Measurements from ENCODE around the gene SART1.
A peak's percentile ranks its signal among the peaks of the same experiment; 100 is the strongest.

The SART1 gene, protein sequence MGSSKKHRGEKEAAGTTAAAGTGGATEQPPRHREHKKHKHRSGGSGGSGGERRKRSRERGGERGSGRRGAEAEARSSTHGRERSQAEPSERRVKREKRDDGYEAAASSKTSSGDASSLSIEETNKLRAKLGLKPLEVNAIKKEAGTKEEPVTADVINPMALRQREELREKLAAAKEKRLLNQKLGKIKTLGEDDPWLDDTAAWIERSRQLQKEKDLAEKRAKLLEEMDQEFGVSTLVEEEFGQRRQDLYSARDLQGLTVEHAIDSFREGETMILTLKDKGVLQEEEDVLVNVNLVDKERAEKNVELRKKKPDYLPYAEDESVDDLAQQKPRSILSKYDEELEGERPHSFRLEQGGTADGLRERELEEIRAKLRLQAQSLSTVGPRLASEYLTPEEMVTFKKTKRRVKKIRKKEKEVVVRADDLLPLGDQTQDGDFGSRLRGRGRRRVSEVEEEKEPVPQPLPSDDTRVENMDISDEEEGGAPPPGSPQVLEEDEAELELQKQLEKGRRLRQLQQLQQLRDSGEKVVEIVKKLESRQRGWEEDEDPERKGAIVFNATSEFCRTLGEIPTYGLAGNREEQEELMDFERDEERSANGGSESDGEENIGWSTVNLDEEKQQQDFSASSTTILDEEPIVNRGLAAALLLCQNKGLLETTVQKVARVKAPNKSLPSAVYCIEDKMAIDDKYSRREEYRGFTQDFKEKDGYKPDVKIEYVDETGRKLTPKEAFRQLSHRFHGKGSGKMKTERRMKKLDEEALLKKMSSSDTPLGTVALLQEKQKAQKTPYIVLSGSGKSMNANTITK
- total RNA-seq, result 122 to 158 (median 145) reads per million in 4 experiments

DNA sequence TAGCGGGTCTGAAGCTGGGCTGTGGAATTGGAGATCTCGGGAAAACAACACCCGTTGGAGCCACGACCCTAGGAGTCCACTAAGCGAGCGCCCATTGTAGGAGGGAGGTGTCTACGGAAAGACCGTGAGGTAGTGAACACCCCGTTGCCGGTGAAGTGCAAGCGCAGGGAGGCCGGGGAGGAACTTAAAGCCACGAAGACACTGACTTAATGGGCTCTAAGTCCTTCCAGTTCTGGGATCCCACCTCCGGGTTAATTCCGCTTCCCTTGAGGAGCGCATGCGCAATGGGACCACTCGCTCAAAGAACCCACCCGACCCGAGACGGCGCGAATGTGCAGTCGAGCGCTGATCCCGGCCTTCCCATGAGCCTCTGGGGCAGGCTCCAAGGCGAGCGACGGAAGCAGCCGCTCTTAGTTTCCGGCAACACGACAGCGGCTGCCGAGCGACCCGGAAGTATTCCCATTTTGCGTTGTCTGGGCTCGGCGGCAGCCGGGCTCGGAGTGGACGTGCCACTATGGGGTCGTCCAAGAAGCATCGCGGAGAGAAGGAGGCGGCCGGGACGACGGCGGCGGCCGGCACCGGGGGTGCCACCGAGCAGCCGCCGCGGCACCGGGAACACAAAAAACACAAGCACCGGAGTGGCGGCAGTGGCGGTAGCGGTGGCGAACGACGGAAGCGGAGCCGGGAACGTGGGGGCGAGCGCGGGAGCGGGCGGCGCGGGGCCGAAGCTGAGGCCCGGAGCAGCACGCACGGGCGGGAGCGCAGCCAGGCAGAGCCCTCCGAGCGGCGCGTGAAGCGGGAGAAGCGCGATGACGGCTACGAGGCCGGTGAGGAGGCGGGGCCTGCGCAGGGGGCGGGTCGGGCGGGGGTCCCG, at the start of gene SART1:
Gene SART1, plus strand, starts transcription at position 468 of the 874 bp plus-strand sequence. Its CDS starts 47 bp downstream, at position 515.
- DNase-seq, result peak; percentile 95

DNA sequence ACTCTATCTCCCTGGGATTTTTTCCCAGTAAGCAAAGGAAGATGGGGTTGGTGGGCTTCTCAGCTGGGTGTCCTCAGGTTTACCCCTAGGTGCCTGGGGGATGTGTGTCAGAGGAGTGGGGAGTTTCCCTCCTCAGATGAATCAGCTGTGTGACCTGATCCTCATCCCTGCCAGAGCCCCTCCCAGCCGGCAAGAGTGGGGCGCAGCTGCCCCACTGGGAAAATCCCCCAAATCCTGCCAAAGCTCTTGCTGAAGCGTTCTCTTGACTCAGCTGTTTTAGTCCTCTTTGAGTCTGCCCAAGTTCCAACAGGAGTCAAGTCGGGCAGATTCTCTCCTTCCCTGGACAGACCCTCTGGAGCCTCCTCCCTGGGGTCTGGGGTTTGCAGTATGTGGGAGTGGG, 48.7 kb upstream of the SART1 start:
- DNase-seq, result no peak

DNA sequence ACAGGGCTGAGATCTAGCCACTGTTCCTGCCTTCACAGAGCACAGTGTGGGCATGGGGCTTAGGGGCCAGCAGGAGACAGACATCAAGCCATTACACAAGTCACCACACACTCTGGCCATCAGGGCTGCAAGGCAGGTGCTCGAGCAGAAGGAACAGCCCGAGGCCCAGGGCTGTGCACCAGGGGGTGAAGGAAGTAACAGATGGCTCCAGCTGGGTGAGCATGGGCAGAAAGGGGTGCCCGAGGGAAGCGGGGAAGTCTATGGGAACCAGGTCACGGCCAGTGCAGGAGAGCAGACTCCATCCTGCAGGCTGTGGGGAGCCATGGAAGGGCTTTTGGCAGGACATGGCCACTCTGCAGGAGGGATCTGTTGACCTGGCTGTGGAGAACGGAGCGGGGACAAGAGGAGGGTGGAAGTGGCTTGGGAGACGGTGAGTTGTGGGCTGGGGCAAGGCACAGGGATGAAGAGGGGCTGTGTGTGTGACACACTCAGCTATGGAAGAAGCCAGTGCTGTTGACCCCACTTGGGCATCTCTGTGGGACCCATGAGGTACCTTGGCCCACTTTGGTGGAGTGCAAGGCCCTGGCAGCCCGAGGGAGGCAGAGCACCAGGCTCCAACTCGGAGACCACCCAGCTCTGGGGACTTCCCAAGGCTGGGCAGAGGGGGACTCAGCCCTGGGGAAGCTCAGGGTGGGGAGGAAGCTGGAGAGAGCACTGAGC, 46.3 kb upstream of the SART1 start:
- DNase-seq, result no peak

DNA sequence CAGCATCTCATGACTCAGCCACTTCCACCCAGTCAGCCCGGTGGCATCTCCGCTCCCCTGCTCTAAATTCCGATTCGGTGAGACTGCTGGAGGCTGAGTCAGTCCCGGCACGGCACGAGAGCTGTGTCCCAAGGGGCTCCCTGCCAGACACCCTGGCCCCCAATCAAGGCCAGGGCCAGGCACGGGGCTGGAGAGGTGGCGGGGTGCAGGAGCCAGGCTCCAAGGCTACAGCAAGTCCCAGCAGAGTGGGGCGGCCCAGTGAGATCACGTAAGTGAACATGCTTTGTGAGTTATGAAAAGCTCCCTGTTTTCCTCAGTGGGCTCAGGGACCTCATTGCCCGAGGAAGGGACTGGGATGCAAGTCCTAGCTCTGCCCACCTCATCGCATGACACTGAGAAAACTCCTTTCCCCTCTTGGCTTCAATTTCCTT, 45.7 kb upstream of the SART1 start:
- no peak for DNase-seq

DNA sequence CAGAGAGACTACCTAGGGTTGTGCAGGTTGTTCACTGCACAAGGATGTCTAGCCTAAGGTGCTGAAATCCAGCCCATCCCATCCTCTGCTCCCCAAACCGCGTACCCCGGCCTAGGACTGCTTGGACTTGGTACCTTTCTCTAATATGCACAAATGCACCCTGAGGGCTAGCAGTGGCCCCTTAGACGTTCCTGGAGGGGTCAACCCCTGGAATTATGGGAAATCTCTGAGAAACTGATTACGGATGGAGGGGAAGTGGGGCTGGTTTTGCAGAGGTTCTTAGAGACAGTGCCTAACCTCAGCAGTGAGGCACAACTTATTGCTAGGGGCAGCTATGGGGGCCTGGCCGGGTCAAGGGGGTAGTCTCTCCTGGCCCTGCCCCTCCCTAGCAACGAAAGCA, 45.1 kb upstream of the SART1 start:
- DNase-seq, result no peak

DNA sequence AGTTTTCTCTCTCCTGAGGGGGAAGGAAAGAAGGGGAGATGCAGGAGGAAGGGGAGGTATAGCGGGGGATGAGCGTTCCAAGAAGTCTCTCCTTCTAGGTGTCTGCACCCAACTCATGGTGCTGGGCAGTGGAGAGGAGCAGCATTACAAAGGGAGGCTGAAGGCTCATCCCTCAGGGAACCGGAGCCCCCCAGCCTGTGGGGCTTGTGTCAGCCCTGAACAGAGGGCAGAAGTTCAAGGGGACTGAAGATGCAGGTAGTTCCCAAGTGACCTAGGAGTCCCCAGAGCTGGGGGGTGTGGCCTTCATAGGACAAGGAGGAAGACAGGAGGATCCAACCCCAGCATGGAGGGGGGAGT, 44.5 kb upstream of the SART1 start:
- no peak for DNase-seq

DNA sequence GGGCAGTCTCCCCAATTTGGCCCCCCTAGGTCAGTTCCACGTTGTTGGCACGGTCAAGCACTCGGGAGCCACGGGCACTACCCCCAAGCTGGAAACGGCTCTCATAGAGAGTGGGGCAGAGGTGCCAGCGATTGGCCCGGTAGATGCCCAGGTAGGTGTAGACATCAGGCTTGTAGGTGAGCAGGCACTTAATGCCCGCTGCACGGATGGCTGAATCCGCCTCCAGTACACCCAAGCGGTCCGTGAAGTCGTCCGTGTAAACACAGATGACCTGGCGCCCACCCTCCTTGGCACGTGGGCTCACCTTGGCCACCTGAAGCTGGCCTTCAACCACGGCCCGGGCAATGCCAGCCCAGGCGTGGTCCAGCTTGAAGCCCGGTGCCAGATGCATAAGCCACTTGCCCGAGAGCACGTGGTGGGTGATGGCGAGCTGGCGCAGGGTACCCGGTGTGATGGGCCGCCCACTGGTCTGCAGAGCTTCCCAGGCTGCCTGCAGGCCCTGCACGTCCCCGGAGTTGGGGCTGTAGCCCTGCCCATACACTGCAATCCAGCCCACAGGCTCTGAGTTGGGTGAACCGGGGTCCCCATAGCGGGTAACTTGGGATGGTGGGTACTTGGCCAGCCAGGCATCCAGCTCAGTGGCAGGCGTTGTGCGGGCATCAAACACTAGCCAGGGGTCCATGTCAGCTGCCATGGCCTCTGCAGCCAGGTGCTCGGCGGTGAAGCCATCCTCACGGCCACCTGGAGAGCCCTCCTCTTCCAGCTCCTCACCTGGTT, 43.9 kb upstream of the SART1 start:
- DNase-seq, result no peak

DNA sequence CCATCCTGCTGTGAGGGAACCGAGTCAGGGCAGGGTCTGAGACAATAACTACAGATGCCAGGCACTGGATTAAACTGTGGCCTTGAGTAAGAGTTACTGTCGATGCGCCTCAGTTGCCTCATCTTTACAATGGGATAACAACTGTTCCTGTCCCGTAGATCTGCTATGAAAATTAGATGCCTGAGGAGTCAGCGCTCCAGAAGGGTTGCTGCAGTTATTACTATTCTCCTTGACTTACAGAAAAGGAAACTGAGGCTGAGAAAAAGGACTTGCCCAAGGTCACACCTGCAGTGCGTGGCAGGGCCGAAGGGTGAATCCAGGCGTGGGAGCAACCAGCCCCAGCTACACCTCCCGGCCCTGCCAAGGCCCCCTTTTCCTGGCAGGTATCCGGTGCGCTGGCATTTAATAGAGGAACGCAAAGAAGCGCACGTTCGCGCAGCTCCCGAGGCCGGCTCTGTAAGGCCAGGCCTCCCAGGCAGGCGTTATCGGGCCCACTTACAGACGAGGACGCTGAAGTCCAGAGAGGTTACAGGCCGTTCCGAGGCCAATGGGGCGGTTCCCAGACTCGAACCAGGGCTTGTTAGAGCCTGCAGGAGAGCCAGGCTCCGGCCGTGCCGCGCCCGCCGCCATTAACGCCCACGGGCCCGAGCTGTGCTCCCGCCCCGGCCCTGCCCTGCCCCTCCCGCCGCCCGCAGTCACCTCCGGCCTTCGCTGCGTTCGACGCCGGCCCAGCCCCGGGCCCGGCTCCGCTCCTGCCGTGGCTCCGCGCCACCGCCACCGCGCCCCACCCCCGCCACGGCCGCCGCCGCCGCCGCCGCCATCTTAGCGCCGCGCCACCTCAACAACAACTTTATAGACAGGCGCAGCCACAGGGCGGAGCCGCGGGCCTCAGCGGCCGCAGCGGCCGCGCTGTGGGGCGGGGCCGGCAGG, 43.1 kb upstream of the SART1 start, which contains the start of gene C11orf68:
Gene C11orf68, minus strand, starts transcription at position 852 of the 930 bp plus-strand sequence. Its CDS starts 31 bp downstream, at position 821.
- DNase-seq, result no peak

DNA sequence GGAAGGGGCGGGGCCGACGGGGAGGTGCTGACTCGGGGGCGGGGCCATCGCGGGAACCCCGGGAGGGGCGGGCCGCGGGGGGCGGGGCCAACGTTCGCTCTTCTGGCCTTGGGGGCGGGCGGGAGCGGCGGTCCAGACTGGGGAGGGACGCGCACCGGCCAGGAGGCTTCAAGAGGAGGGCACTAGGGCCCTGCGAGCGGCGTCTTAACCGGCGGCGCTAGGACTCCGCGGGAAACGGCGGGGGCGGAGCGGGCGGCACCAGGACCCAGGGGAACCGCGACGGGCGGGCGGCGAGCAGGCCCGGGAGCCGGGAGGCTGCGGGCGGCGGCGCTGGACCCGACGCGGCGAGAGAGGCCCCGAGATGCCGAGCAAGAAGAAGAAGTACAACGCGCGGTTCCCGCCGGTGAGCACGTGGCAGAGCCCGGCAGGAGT, 42.4 kb upstream of the SART1 start, which contains the start of gene DRAP1:
Gene DRAP1, plus strand, starts transcription at position 286 of the 432 bp plus-strand sequence. Its CDS starts 76 bp downstream, at position 362.
- peak; percentile 96 for DNase-seq

DNA sequence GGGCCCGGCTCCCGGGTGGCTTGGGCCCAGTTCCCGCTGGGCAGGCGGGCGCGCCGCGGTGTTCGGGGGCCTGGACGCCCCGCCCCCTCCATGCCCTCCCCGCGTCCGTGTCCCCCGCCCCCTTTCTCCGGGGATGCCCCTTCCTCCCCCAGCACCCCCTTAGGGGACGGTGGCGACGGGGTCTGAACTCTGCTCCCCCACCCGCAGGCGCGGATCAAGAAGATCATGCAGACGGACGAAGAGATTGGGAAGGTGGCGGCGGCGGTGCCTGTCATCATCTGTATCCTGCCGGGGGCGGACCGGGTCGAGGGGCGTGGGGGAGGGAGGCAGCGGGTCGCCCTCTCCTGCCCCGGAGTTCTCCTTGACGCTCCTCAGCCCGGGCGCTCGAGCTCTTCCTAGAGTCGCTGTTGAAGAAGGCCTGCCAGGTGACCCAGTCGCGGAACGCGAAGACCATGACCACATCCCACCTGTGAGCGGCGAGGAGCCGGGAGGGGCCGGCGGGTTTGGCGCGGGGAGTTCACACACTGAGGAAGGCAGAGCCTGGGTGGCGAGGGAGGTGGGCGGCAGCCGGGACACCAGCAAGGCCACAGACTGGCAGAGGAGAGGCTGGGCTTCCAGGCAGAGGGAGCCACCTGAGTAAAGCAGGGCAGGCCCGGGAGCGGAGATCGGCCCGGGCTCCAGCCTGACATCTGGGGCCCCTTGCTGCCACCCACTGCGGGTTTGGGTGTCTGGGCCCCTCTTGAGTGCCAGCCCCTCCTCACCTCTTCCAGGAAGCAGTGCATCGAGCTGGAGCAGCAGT, 41.8 kb upstream of the SART1 start:
- DNase-seq, result peak; percentile 65

DNA sequence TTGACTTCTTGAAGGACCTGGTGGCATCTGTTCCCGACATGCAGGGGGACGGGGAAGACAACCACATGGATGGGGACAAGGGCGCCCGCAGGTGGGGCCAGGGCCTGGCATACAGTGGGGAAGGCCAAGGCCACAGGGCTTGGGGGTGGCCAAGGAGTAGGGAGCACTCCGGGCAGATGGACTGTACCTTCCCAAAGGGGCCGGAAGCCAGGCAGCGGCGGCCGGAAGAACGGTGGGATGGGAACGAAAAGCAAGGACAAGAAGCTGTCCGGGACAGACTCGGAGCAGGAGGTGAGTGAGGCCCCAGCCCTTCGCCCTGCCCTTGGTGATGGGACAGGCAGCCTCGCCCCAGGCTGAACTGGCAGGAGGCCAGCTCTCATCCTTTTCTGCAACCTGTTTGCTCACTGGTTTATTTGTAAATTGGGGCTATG, 41.1 kb upstream of the SART1 start:
- DNase-seq, result no peak

DNA sequence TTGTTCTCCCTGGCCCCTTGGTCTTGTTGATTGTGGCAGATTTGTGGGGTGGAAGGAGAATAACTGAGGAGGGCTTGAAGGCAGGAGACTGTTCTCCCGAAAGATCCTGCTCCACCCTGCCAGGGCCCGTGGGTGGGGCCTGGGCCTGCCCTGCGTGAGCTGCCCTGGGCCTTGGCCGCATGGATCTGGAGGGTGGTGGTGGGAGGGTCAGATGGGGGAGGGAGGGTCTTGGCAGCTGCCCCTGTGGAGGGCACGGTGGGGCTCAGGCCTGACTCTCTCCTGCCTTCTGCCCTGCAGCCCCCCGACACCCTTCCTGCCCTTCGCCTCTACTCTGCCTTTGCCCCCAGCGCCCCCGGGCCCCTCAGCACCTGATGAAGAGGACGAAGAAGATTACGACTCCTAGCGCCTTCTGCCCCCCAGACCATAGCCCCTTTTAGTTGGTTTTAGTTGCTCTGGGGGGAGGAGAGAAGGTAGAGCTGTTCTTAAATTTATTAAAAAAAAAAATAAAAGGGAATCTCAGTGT, 40.4 kb upstream of the SART1 start:
- DNase-seq, result no peak

DNA sequence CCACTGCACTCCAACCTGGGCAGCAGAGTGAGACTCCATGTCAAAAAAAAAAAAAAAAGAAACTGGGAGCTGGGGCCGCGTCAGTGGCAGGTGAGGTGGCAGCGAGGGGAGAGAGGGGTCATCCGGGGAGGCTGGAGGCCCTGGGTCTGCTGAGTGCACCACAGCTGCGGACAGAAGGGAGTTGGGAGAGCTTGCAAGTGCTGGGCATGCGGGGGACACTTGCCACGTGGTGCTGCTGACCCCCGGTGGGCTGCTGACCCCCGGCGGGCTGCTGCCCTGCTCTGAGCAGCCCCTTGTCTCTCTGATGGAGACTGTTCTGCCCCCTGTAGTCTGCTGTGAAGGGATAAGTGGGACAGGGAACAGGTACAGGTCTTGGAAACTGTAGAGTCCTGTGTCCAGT, 39.7 kb upstream of the SART1 start:
- DNase-seq, result no peak

DNA sequence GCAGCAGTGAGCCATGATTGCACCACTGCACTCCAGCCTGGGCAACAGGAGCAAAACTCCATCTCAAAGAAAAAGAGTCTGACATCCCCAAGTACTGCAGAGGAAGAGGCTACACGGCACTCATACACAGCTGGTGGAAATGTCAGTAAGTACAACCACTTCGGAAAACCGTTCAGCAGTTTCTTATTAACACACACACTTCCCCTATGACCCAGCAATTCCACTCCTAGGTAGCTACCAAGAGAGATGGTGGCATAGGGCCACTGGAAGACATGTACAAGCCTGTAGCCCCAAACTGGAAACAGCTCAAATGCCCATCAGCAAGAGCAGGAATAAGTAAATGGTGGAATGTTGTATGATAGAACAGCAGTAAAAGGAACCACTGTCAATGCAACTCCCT, 39.0 kb upstream of the SART1 start:
- DNase-seq, result no peak

DNA sequence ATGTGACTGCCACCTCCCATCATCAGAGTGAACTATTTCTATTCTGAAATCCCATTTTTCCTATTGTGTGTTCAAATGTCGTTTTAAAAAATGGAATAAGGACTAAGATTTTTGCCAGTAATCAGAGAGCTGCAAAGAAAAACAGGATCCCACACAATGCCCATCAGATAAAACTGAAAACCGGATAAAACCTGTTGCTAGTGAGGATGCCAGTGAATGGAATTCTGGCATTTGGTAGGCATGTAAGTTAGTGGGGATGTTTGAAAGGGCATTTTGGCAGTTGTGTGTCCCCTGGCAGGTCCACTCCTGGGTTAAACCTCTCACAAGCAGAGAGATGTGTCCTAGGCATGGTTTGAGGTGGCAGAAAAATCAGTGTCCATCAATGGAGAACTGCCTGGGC, 36.1 kb upstream of the SART1 start:
- no peak for DNase-seq

DNA sequence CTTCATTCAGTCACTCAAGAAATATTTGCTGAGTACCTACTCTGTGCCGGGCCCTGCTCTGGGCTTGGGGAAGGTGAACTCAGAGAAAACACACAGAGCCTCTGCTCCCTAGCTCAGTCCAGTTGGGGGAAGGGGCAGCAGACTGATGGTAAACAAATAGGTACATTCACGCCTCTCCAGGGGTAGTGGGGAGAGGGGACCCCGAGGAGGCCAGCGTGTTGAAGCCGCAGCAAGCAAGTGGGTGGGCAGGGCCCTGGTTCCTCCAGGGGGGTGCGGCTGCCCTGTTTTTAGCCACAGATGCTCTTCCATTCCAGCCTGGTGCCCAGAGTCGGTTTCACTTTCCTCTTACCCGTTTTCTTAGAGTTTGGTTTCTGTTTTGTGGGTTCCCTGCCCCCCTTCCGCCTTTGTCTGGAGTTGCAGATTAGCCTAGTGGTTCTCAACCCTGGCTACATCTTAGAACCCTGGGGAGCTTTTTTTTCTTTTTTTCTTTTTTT, 33.6 kb upstream of the SART1 start:
- peak; percentile 54 for DNase-seq

DNA sequence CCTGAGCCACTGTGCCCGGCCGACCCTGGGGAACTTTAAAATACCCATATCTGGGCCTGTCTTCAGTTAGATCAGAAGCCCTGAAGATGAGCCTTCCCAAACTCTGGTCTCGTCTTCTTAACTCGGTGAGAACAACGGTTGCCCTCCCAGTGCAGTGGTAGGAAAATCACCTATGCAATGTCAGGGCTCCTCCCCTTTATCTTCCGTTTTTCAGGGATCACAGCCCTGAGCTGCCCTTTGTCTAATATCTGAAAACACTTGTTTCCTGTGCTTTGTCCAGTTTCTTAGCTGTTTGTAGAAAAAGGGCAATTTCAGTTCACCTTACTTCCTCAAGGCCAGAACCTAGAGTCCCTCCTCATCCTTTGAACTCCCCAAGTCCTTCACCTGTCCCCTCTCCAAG, 32.9 kb upstream of the SART1 start:
- DNase-seq, result no peak

DNA sequence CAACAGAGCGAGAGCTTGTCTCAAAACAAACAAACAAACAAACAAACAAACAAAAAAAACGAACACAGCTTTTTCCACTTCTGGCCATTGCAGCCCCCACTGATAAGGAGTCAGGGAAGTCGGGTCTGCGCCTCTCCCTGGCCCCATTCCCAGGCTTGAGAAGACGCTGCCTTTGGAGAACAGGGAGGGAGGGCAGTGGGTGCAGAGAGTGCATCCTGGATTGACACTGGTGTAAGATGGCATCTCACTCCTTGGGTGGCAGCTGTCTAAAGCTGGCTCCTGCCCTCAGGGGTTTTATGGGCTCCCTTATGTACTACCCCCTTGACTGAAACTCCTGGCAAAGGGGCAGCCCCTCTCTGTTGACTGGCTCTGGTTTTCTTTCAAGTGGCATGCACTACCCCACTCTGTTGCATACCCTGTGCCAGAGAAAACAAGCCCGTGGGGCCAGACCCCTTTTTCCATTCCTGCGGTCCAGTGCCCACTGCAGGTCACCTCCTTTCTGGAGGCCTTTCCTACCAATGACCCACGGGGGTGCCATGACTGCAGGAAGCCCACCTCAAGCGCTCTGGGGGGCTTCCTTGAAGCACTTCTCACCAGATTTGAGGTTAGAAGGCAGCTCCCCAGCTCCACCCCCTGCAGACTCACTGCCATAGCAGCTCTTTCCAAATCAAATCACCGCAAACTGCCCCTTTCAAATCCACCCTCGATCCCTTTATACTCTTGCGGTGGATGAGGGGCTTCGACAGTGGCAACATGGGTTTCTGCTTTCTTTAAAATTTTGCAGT, 29.6 kb upstream of the SART1 start:
- no peak for DNase-seq
